Thyroid gland (tissue), 4 donors: ENCODE results near the gene ADARB2. TPM values are rescaled to one million over a fixed set of nuclear protein-coding genes. Genes with fewer than 3 reads are reported as not detected.
"Not testable (repeated sequence)": the region's sequence is repeated elsewhere in the genome, so short reads cannot be mapped to it uniquely, and the experiment has no call there.

ENCODE experiments used
- DNase-seq, 2 donors: peaks; one replicate each; pipeline ENCODE4 v3.0.0-alpha.2; 2019
- H3K27ac ChIP-seq, 3 donors: fragments of 200-600 bp; sonication (generic); 1 replicate in 2 of 3; 2 replicates in 1 of 3; pipeline ENCODE4 v1.5.1; 2016 to 2019; ENCODE audit warnings: mild to moderate bottlenecking in 1 of 3, moderate library complexity in 1 of 3
- H3K27me3 ChIP-seq: fragments of 200-600 bp; sonication (generic); one replicate; pipeline ENCODE4 v1.5.1; 2019
- H3K36me3 ChIP-seq, 2 donors: fragments of 200-600 bp; sonication (generic); one replicate each; pipeline ENCODE4 v1.5.1; 2016 to 2019
- H3K4me1 ChIP-seq, 2 donors: fragments of 200-600 bp; sonication (generic); one replicate each; pipeline ENCODE4 v1.5.1; 2017 to 2019
- H3K4me3 ChIP-seq, 3 donors: fragments of 200-600 bp; sonication (generic); replicated peaks in 1 of 3; 1 replicate in 2 of 3; 2 replicates in 1 of 3; pipeline ENCODE4 v1.5.1; 2016; ENCODE audit warnings: mild to moderate bottlenecking in 1 of 3
- H3K9me3 ChIP-seq: fragments of 200-600 bp; sonication (generic); one replicate; pipeline ENCODE4 v1.5.1; 2017
- POLR2A ChIP-seq, 2 donors: fragments of 450-650 bp; IDR thresholded peaks; one replicate each; pipeline ENCODE4 v1.6.1; 2017; ENCODE audit warnings: antibody characterized with exemption in 2 of 2, mild to moderate bottlenecking in 2 of 2, moderate library complexity in 1 of 2
- WGBS, 2 donors: methylation state at CpG; one replicate each; pipeline ENCODE4 v1.1.5; 2017; 5-methylcytosine and 5-hydroxymethylcytosine counted together
- intact Hi-C: fragments of 100-400 bp; cut with DNase I; formaldehyde crosslinking; loops from one replicate; pipeline ENCODE4 v1.15.1; 2023
- total RNA-seq, 4 donors: library from RNA; depleted of rRNA; stranded (reverse); fragments of >200 nt; gene quantifications; one replicate each; pipeline ENCODE4 v1.2.3, GENCODE V29; 2016
- TF ChIP-seq, protein P1 (sequence below), 6 experiments: fragments of 200-600 bp in 3 of 6; fragments of 450-650 bp in 3 of 6; sonication (generic) in 3 of 6; IDR thresholded peaks; one replicate each; pipeline ENCODE4 v1.5.1; 2016 to 2019; ENCODE audit warnings: antibody characterized with exemption in 6 of 6, mild to moderate bottlenecking in 2 of 6, inconsistent platforms in 1 of 6, moderate library complexity in 1 of 6

Gene ADARB2
- total RNA-seq, 4 donors from 2014 or later = 0.08 to 0.15 TPM; not detected in 2

DNA sequence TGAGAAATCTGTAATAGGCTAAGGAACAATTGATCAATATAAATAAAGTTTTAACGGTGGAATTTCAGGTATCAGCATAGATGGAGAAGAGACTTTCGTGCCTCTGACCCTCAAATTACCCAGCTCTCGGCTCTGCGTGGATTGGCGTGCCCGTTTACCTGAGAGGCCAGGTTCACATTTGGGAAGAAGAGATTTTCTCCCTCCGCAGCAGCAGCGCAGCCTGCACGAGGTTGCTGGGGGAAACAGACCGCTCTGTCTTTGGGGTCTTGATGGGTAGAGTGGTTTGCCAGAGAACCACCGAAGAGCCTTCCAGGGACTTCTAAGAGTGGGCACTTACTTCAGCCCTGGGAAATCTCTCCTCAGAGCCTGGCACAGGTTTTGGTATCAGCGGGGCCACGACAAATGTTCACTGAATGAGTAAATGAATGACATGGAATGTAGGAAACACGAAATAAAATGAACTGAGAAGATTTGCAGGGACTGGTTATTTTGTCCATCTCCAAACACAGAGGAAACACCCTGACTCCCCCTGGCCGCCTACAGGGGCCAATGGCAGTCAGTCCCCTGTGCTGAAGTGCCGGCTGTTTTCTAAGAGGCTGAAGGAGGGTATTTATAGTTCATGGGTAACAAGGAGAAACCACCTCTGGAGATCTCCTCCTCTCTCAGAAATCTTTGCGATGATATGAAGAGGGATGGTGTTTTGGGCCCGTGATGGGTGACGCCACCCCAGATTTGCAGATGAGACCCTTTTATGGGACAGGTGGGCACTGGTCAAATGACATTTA, 338.5 kb downstream of the ADARB2 start:
- Histone ChIP-seq H3K27me3 (no peaks in the 10 kb centered on the region), H3K27ac (no peak overlapping the region), H3K36me3 (no peaks in the 10 kb centered on the region), H3K4me1 (no peaks in the 10 kb centered on the region), H3K4me3 (no peak overlapping the region), H3K9me3 (no peaks in the 10 kb centered on the region)
- 80 to 83% methylated on average over 19 of the region's 19 CpGs for WGBS, 2 donors
- TF ChIP-seq, protein P1, sequence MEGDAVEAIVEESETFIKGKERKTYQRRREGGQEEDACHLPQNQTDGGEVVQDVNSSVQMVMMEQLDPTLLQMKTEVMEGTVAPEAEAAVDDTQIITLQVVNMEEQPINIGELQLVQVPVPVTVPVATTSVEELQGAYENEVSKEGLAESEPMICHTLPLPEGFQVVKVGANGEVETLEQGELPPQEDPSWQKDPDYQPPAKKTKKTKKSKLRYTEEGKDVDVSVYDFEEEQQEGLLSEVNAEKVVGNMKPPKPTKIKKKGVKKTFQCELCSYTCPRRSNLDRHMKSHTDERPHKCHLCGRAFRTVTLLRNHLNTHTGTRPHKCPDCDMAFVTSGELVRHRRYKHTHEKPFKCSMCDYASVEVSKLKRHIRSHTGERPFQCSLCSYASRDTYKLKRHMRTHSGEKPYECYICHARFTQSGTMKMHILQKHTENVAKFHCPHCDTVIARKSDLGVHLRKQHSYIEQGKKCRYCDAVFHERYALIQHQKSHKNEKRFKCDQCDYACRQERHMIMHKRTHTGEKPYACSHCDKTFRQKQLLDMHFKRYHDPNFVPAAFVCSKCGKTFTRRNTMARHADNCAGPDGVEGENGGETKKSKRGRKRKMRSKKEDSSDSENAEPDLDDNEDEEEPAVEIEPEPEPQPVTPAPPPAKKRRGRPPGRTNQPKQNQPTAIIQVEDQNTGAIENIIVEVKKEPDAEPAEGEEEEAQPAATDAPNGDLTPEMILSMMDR (IDR thresholded peaks at IDR 0.05) = no peak
- TF ChIP-seq POLR2A (IDR thresholded peaks at IDR 0.05) = no peak
- intact Hi-C loops = no loop called here
- no peak for DNase-seq

DNA sequence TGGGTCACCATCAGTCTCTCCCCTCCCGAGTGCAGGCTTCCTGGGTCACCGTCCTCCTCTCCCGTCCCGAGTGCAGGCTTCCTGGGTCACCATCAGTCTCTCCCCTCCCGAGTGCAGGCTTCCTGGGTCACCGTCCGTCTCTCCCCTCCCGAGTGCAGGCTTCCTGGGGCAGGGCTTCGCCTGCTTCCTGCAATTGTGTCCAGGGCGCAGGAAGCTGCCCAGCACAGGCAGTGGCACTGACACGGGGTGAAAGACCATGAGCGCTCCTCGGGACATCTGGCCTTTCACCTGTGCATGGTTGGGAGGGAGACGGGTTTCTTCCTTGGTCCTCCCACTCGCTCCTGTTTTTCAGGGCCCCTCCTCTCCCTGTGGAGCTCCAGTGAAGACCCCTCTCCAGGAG, 339.2 kb downstream of the ADARB2 start:
- WGBS, 2 donors = 62 to 75% methylated on average over 15 of the region's 15 CpGs
- H3K27ac ChIP-seq, H3K36me3 ChIP-seq, intact Hi-C loops, H3K27me3 ChIP-seq, DNase-seq, H3K4me3 ChIP-seq, H3K4me1 ChIP-seq, H3K9me3 ChIP-seq: not testable (repeated sequence)

DNA sequence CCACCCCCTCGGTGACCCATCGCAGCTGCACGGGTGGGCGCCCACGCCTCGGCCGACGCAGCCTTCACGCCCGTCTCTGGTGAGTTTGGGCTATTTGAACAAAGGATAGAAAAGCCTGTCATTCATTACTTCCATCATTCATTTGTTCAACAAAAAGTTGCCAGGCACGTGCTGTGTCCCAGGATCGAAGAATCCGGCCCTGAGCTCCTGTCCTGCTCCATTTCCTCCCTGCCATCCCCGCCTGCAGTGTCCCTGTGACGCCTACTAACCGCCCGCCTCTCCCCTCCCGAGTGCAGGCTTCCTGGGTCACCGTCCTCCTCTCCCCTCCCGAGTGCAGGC, 341.1 kb downstream of the ADARB2 start:
- Histone ChIP-seq H3K9me3 (no peaks in the 10 kb centered on the region), H3K27ac (no peak overlapping the region), H3K36me3 (no peaks in the 10 kb centered on the region), H3K27me3 (no peaks in the 10 kb centered on the region), H3K4me3 (no peak overlapping the region), H3K4me1 (no peaks in the 10 kb centered on the region)
- DNase-seq = no peak
- no peak for TF ChIP-seq POLR2A (IDR thresholded peaks at IDR 0.05)
- TF ChIP-seq, protein P1 (IDR thresholded peaks at IDR 0.05) = no peak
- intact Hi-C loops = no loop called here
- WGBS, 2 donors = 82 to 83% methylated on average over 20 of the region's 20 CpGs

DNA sequence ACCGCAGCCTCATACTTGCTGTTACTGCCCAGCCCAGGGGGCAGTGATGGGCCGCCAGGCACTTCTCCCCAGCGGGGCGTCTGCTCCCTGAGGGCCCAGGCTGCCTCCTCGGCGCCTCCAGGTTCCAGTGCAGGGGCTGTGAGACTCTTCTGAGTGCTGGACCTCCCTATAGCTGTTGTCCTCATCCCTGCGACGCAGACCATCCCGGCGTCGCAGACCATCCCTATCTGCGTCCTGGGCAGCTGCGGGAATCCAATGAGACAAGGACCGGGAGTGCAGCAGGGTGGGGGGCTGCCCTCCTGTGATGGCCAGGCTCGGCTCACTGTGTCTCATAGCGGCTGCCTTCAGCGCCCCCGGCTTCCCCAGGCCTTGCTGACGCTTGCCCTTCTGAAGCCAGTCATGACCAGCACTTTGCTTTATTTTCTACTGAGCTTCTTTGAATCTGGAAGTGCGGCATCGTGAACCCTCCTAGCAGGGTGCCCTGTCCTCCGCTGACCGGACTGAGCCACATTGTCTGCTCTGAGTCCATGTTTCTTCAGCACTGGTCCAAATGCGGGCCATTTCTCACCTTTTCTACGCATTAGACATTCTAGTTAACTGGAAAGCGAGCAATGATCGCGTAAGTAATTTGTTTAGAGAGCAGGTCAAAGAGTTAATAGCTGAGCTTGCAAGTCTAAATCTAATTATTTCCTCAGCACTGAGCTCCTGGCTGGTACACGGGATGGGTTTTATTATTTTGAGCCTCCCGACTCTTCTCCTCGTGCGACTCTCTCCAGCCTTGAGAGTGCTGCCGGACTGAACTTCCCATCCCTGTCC, 341.6 kb downstream of the ADARB2 start:
- no peak for DNase-seq

DNA sequence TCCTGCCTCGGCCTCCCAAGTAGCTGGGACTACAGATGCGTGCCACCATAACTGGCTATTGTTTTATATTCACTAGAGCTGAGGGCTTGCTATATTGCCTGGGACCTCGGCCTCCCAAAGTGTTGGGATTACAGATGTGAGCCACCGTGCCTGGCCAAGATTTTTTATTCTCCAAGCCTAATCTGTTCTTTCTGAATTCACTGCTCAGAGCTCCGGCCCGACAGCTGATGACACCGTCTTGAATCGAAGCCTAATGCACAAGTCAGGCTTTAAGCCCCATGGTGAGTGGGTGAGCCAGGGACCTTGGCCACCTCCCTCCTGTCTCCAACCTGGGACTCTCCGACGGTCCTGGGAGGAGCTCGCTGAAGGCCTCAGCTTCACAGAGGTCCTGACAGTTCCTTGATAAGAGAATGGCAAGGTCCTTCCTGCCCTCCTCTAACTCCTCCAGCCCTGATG, 342.3 kb downstream of the ADARB2 start:
- Histone ChIP-seq H3K4me1 (no peaks in the 10 kb centered on the region), H3K27me3 (no peaks in the 10 kb centered on the region), H3K9me3 (no peaks in the 10 kb centered on the region), H3K36me3 (no peaks in the 10 kb centered on the region), H3K27ac (no peak overlapping the region), H3K4me3 (no peak overlapping the region)
- WGBS, 2 donors = 87 to 89% methylated on average over 8 to 9 of the region's 11 CpGs
- TF ChIP-seq, protein P1 (IDR thresholded peaks at IDR 0.05) = no peak
- no peak for TF ChIP-seq POLR2A (IDR thresholded peaks at IDR 0.05)
- DNase-seq = no peak
- intact Hi-C loops = no loop called here

More for the DNA sequence above, 341.6 kb downstream of the ADARB2 start:
- TF ChIP-seq, protein P1 (IDR thresholded peaks at IDR 0.05) = no peak
- TF ChIP-seq POLR2A (IDR thresholded peaks at IDR 0.05) = no peak
- Histone ChIP-seq H3K4me3 (no peak overlapping the region), H3K27ac (no peak overlapping the region), H3K9me3 (no peaks in the 10 kb centered on the region), H3K36me3 (no peaks in the 10 kb centered on the region), H3K27me3 (no peaks in the 10 kb centered on the region), H3K4me1 (no peaks in the 10 kb centered on the region)
- WGBS, 2 donors = 92 to 93% methylated on average over 25 to 29 of the region's 33 CpGs
- intact Hi-C loops = no loop called here
